Panc1 (cell line): ENCODE measurements around the gene ISY1. TPM values are rescaled to one million over a fixed set of nuclear protein-coding genes. Genes with fewer than 3 reads are reported as not detected.

Source experiments
- ATAC-seq: fragments of 200-7000 bp; cut with Tn5 transposase; 2 replicates; pipeline ENCODE4 v1.9.1; 2020; ENCODE audit warnings: mild to moderate bottlenecking, moderate library complexity
- BruUV-seq: library from RNA; stranded (reverse); fragments of 400-500 nt; replicated peaks from 2 replicates; lab custom pipeline; 2021; lab: Mats Ljungman, UMichigan
- CTCF ChIA-PET: fragments of 300-600 bp; sonication (Branson Sonifier 250); formaldehyde crosslinking; loops from one replicate; lab custom pipeline; 2022; ENCODE audit warnings: antibody characterized with exemption; lab: Charles Lee
- POLR2A ChIA-PET: fragments of 300-600 bp; sonication (Branson Sonifier 250); formaldehyde crosslinking; loops from one replicate; lab custom pipeline; 2022; ENCODE audit warnings: antibody characterized with exemption; lab: Charles Lee
- DNase-seq: peaks from one replicate; pipeline ENCODE4 v3.0.0-alpha.2; 2010; ENCODE audit warnings: low read depth, low spot score
- H3K27ac ChIP-seq: 2 replicates; pipeline ENCODE4 v1.5.1; 2011; ENCODE audit warnings: mild to moderate bottlenecking, low read length, inconsistent platforms
- H3K27me3 ChIP-seq: fragments of 200-500 bp; sonication (Bioruptor generic); 2 replicates; pipeline ENCODE4 v1.6.0; 2014; ENCODE audit warnings: low read length, inconsistent platforms; ENCODE audit not compliant: control insufficient read depth, insufficient read depth
- H3K36me3 ChIP-seq: fragments of 200-500 bp; sonication (Bioruptor generic); 2 replicates; pipeline ENCODE4 v1.5.1; 2014; ENCODE audit warnings: inconsistent platforms, mild to moderate bottlenecking, low read length, moderate library complexity; ENCODE audit not compliant: control insufficient read depth, insufficient read depth
- H3K4me1 ChIP-seq: 2 replicates; pipeline ENCODE4 v1.5.1; 2011; ENCODE audit warnings: inconsistent platforms, mild to moderate bottlenecking, low read length, moderate library complexity; ENCODE audit not compliant: control insufficient read depth, insufficient read depth
- H3K4me3 ChIP-seq, 2 experiments: 2 replicates each; pipeline ENCODE4 v1.5.1; 2011 to 2012; ENCODE audit warnings: low read depth in 2 of 2, low read length in 2 of 2, mild to moderate bottlenecking in 2 of 2, inconsistent platforms in 1 of 2, moderate library complexity in 1 of 2
- H3K9me3 ChIP-seq: fragments of 200-500 bp; sonication (Bioruptor generic); 2 replicates; pipeline ENCODE4 v1.5.1; 2014; ENCODE audit warnings: low read depth, mild to moderate bottlenecking, inconsistent platforms, low read length, moderate library complexity; ENCODE audit not compliant: control insufficient read depth, insufficient read depth
- CTCF ChIP-seq: fragments of 450-650 bp; IDR thresholded peaks from 2 replicates; pipeline ENCODE4 v1.5.1; 2017; ENCODE audit warnings: mild to moderate bottlenecking
- POLR2AphosphoS5 ChIP-seq: IDR thresholded peaks from 2 replicates; pipeline ENCODE4 v1.6.1; 2012; ENCODE audit warnings: mild to moderate bottlenecking, low read depth, low read length, moderate library complexity
- REST ChIP-seq, 2 experiments: IDR thresholded peaks; 2 replicates each; pipeline ENCODE4 v1.6.1; 2011 to 2012; ENCODE audit warnings: low read depth in 2 of 2, control low read depth in 1 of 2, low read length in 1 of 2, mild to moderate bottlenecking in 1 of 2, moderate library complexity in 1 of 2; ENCODE audit not compliant: insufficient read depth in 1 of 2
- SIN3A ChIP-seq: IDR thresholded peaks from 2 replicates; pipeline ENCODE4 v1.6.1; 2012; ENCODE audit warnings: low read depth, mild to moderate bottlenecking, low read length, moderate library complexity, borderline replicate concordance; ENCODE audit not compliant: insufficient read depth
- TCF7L2 ChIP-seq: IDR thresholded peaks from 2 replicates; pipeline ENCODE4 v1.6.1; 2011; ENCODE audit warnings: mild to moderate bottlenecking, low read depth, low read length, inconsistent platforms
- in situ Hi-C: cut with HindIII; loops from 2 replicates; pipeline ENCODE4 v1.10.0; 2016; ENCODE audit warnings: low sequenced_read_pairs, low pct_unique_long_range_greater_than_20kb
- intact Hi-C: fragments of 100-400 bp; cut with micrococcal nuclease; formaldehyde crosslinking; loops from one replicate; pipeline ENCODE4 v1.10.0; 2022; ENCODE audit not compliant: unreplicated experiment
- total RNA-seq: library from RNA; stranded (reverse); gene quantifications from one replicate; pipeline ENCODE4 v1.2.1, GENCODE V29; 2021; ENCODE audit not compliant: unreplicated experiment

The ISY1 gene
- total RNA-seq, 1 experiment from 2014 or later, result 45.7 TPM

- H3K4me3 ChIP-seq, result no peak overlapping the region
- CTCF ChIA-PET, result interaction anchor here (0.6 kb wide), 1 partner anchor 37 kb away, joined by 4 read pairs; no protein-coding TSS in a partner anchor
- H3K36me3 ChIP-seq, result peaks cover 11% of the 10 kb centered on the region
- TF ChIP-seq POLR2AphosphoS5 (no peak), SIN3A (no peak), CTCF (no peak), REST (IDR thresholded peaks at IDR 0.05; ENCODE audit: insufficient read depth in 1 of 2, low read depth in 2 of 2, low read length in 1 of 2) (no peak), TCF7L2 (no peak)
- BruUV-seq, result no TSS peak
- H3K27ac ChIP-seq, result no peak overlapping the region
- no peaks in the 10 kb centered on the region for H3K9me3 ChIP-seq
- H3K4me1 ChIP-seq, result no peaks in the 10 kb centered on the region
- H3K27me3 ChIP-seq, result no peaks in the 10 kb centered on the region
- DNase-seq (no peak), ATAC-seq (no peak)
- in situ Hi-C loops (no loop called here), intact Hi-C loops (no loop called here)
- POLR2A ChIA-PET, result interaction anchor here (0.5 kb wide), 1 partner anchor 129 kb away, joined by 3 read pairs; no protein-coding TSS in a partner anchor
Measured at GRCh38 chr3:129131465-129132088, 29.3 kb downstream of the ISY1 start.

GRCh38 chr3:129130291-129130813 is 30.5 kb downstream of the ISY1 start:
- BruUV-seq, result no TSS peak
- POLR2A ChIA-PET, result no interaction called here
- ATAC-seq (no peak), DNase-seq (no peak)
- intact Hi-C loops, result no loop called here
- H3K36me3 ChIP-seq, result peaks cover 11% of the 10 kb centered on the region
- in situ Hi-C loops, result no loop called here
- no peaks in the 10 kb centered on the region for H3K4me1 ChIP-seq
- no peaks in the 10 kb centered on the region for H3K9me3 ChIP-seq
- CTCF ChIA-PET, result no interaction called here
- H3K4me3 ChIP-seq, result no peak overlapping the region
- TF ChIP-seq CTCF (no peak), TCF7L2 (no peak), SIN3A (no peak), POLR2AphosphoS5 (no peak), REST (IDR thresholded peaks at IDR 0.05; ENCODE audit: insufficient read depth in 1 of 2, low read depth in 2 of 2, low read length in 1 of 2) (no peak)
- H3K27ac ChIP-seq, result no peak overlapping the region
- no peaks in the 10 kb centered on the region for H3K27me3 ChIP-seq
